Mesenteric fat pad (tissue), 1 donor: ENCODE measurements around the gene SLC26A9. TPM values are rescaled to one million over a fixed set of nuclear protein-coding genes. Genes with fewer than 3 reads are reported as not detected.
"Not testable (repeated sequence)": the region's sequence is repeated elsewhere in the genome, so short reads cannot be mapped to it uniquely, and the experiment has no call there.

Experiments
- DNase-seq: peaks from one replicate; pipeline ENCODE4 v3.0.0-alpha.2; 2020; ENCODE audit warnings: low spot score
- total RNA-seq: library from RNA; stranded (reverse); fragmentation: NEBNext Ultra II Directional; extraction: Animal tissue kit (Norgen Biotek cat#: 25700); gene quantifications from one replicate; pipeline ENCODE4 v1.2.1, GENCODE V29; 2021
- donor health status: DM: yes; HTN: yes; CAD: no.

SLC26A9 gene
- total RNA-seq, 1 donor from 2014 or later, result not detected

GRCh38 chr1:205927247-205927646 lies 16.0 kb downstream of the SLC26A9 start:
- peak; percentile 9 for DNase-seq

DNA sequence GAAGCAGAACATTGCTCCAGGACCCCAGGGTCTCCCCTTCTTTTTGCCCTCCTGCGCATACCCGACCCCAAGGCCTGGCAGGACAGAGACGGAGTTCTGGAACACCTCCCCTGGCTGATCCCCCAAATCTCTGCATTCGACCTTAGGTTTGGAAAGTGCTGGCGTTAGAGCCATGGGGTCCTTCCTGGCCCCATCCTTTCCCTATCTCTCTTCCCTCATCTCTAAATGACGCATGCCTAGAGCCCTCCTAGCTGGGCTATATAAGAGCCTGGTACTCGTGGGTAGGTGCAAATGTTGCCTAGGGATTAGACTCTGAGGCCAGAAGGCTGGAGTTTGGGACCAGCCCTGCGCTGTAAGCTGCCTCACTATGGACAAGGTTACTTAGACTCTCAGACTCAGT lies 16.6 kb downstream of the SLC26A9 start:
- DNase-seq, result peak; percentile 53

DNA sequence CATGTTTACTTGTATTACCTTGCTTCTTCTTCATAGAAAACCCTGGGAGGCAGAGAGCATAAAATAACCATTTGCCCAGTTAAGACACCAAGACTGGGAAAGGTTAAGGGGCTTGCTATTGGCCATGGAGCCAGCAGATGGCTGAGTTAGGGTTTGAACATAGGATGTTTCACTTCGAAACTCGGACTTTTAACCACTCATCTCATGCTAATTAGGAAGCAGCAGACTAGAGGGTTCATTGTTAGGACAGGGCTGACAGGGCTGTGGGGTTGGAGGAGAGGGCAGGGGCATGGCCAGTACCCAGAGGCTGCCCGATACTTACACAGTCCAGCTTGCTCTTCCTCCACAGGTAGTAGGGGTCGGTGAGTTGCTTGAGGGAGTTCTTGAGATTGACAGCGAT lies 17.0 kb downstream of the SLC26A9 start:
- no peak for DNase-seq

GRCh38 chr1:205925736-205926135 lies 17.5 kb downstream of the SLC26A9 start:
- DNase-seq, result peak; percentile 28

DNA sequence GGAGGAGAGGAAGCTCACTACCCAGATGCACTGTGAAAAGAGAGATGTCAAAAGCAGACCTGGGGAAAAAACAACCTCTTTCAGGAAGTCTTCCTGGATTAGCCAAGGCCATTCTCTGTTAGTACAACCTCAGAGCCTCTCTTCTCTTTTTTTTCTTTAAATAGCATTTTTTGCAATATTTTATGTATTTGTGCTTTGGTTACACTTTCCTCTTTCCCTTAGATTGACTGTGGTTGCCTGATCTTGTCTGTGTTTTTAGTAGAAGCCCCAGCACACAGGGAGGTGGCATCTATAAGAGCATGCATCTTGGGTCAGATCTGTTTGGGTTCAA lies 18.8 kb downstream of the SLC26A9 start:
- DNase-seq, result no peak

DNA sequence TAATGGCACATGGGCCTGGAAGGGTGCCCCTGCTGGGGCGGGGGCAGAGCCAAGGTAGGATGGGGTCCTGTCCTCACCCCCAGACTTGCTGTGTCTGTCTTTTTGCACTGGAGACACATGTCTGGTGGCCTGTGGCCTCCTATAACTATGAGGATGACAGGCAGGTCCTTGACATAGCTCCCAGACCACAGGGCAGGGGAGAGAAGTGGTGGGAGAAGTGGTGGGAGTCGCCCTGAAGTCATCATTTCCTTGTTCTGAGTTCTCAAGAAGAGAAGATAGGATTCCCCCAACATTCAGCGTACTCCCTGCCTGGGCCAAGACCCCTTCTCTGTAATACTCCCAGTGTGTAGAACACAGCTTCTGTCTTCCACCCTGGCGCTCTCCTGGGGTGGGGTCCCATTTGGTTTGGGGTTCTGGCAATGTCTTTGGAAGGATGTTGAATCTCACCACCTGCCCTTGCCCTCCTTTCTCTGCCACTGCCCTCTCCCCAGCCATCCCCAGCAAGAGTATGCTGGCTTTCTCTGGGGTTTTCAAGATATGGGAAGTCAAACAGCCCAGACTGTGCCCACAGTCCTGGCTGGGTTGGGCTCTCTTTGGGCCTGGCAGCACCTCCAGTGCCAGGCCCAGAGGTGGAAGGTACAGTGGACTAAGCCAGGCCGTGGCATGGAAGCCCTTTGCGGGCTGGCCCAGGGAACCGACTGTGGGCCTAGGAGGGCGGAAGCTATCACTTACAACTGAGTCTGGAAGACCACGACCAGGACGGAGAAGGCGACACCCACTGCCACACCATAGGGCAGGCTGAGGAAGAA lies 19.4 kb downstream of the SLC26A9 start:
- peak; percentile 47 for DNase-seq

- DNase-seq, result peak; percentile 59
These were observed 20.4 kb downstream of the SLC26A9 start for GRCh38 chr1:205922806-205923205.

GRCh38 chr1:205922314-205922713 lies 20.9 kb downstream of the SLC26A9 start:
- DNase-seq, result peak; percentile 60

GRCh38 chr1:205921570-205921909 lies 21.7 kb downstream of the SLC26A9 start:
- DNase-seq, result peak; percentile 83

DNA sequence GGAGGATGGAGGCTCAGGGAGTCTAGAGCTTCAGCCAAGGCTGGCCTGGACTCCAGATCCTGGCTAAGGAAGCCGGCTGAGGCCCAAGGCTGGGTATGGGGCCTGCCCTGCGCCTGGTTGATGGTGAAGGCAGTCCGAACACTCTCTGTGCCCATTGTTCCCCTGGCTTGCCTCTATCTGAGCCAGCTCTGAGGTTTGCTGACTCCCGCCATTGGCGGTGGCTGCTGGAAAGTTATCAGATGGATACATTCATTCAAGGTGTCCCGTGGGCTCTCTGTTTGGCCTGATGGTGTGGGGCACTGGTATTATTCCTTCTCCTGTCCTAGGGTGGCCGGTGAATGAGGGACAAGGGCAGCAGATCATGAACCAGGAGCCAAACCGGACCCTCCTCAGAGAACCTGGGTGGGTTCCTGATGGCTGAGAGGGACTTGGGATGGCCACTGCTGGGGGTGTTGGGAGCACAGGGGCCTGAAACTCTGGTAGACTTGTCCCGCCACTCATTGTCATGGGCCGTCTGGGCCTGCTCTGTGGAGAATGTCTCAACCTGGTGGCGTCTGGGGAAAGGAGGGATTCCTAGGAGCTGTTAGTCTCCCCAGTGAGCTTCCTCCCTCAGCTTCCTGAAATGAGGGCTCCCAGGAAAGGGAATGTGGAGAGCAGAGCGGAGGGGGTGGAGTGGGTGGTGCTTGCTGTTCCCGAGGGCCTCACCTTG lies 22.2 kb downstream of the SLC26A9 start:
- DNase-seq, result peak; percentile 82

DNA sequence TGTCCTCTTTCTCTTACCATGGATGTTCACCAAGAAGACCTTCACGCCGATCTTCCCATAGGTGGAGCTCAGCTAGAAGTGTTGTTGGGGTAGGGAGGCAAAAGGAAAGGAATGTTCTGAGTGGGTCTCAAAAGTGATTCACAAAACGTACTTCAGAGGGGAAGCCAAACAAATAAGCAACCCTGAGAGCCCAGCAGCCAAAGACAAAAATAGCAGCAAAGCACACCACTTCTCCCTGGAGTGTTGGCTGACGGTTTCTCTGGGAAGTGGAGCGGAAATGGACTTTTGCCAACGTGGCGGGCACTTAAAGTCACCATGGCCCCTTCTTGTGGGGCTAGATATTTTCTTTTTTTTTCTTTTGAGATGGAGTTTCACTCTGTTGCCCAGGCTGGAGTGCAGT lies 23.1 kb downstream of the SLC26A9 start:
- DNase-seq, result peak; percentile 64

- DNase-seq, result peak; percentile 78
These were observed 24.1 kb downstream of the SLC26A9 start for GRCh38 chr1:205918955-205919746.

GRCh38 chr1:205917466-205918238 lies 25.6 kb downstream of the SLC26A9 start:
- no peak for DNase-seq

DNA sequence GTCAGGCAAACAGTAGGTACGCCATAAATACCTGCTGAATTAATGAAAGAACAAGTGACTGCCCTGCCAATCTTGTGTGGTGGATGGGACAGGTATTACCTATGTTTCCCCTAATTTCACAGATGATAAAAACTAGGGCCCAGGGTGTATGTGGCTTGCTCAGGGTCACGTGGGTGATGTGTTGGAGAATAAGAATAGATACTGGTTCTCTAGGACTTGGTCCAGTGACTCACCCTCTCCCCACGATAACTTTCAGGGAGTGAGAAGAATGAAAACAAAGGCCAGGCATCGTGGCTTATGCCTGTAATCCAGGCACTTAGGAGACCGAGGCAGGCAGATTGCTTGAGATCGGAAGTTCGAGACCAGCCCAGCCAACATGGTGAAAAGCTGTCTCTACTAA lies 26.7 kb downstream of the SLC26A9 start:
- peak; percentile 30 for DNase-seq

- peak; percentile 77 for DNase-seq
These were observed 27.8 kb downstream of the SLC26A9 start for GRCh38 chr1:205915354-205915990.

- DNase-seq, result peak; percentile 79
These were observed 28.5 kb downstream of the SLC26A9 start for GRCh38 chr1:205914730-205915129.

GRCh38 chr1:205914155-205914507 lies 29.1 kb downstream of the SLC26A9 start:
- no peak for DNase-seq

DNA sequence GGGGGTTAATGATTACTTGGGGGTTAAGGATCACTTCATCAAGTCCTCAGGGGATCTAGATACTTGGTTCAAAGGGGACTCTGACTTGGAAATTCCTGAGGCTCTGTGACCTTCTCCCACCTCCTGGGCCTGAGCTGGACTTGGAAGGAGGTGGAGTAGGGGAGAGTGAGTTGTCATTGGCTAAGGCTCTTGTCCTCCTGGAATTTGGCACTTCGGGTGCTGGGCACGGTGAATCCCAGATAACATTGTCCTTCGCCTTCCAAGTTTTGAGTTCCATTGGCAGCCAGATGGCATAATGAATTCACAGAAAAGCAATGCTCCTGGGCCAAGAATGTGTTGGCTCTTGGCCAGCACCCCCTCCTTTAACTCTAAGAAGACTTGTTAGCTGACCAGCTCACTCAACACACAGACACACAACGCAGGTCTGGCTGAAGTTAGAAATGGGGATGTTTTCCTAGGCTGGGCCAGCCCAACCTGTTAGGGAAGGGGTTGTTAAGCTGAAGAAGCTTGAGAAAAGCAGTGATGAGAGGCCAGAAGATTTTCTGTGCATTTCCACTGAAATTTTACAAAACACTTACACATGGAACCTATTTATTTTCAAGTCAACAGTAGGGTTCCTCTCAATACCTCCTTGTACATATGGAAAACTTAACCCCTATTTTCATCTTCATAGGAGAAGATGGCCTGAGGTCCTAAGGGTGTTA lies 29.7 kb downstream of the SLC26A9 start:
- peak; percentile 68 for DNase-seq

DNA sequence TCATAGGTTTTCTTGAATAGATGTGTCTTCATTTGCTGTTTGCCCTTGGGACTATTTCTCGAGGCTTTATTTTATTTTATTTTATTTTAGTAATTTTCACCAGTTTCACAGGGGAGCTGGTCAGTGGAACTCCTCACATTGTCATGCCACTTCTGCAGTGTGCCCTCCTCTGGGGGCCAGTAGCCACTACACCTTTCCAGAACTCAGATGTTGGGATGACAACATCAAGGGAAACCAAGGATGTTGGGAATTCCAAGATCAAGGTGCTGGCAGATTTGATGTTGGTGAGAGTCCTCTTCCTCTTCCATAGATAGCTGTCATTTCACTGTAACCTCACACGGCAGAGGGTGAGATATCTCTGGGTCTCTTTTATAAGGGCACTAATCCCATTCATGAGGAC lies 35.5 kb downstream of the SLC26A9 start:
- DNase-seq, result no peak

DNA sequence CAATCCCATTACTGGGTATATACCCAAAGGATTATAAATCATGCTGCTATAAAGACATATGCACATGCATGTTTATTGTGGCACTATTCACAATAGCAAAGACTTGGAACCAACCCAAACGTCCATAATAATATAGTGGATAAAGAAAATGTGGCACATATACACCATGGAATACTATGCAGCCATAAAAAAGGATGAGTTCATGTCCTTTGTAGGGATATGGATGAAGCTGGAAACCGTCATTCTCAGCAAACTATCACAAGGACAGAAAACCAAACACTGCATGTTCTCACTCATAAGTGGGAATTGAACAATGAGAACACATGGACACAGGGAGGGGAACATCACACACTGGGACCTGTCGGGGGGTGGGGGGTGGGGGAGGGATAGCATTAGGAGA lies 38.2 kb downstream of the SLC26A9 start:
- DNase-seq, result not testable (repeated sequence)
